Astrocyte (in vitro differentiated cells and primary cell): ENCODE measurements around the gene PTH1R.

Experiments used
- CTCF ChIP-seq: IDR thresholded peaks from 2 replicates; pipeline ENCODE4 v1.5.1; 2011; ENCODE audit warnings: low read depth, mild to moderate bottlenecking, inconsistent platforms, low read length, moderate library complexity; ENCODE audit not compliant: insufficient read depth
- EZH2 ChIP-seq: IDR thresholded peaks from 2 replicates; pipeline ENCODE4 v1.6.1; 2012; ENCODE audit warnings: mild to moderate bottlenecking, low read length, inconsistent platforms; ENCODE audit not compliant: insufficient read depth

- TF ChIP-seq CTCF (no peak), EZH2 (no peak)
Observed at GRCh38 chr3:46926871-46927717, 49.6 kb downstream of the PTH1R start.
